ENCODE results near the gene ACER3.

The ACER3 gene

GRCh38 chr11:77054084-77054483 lies 193.4 kb downstream of the ACER3 start:
- peaks cover 25% of the 10 kb centered on the region; the same call in 1 of the 2 replicates for H3K9me3 ChIP-seq (ENCODE audit: insufficient read depth, low read length)
- no peaks in the 10 kb centered on the region for H3K27me3 ChIP-seq (ENCODE audit: low read depth, low read length)
- TF ChIP-seq CTCF (IDR thresholded peaks at IDR 0.05; ENCODE audit: low read depth, low read length) (no peak), EZH2phosphoT487 (IDR thresholded peaks at IDR 0.05; ENCODE audit: low read depth) (no peak)
- no peaks in the 10 kb centered on the region for H3K79me2 ChIP-seq (ENCODE audit: low read length)
- H4K20me1 ChIP-seq (ENCODE audit: insufficient read depth, low read length) = no peaks in the 10 kb centered on the region
- H2AFZ ChIP-seq (ENCODE audit: low read depth, low read length) = no peak overlapping the region
- no peak overlapping the region for H3K4me3 ChIP-seq (ENCODE audit: low read length)
- no peaks in the 10 kb centered on the region for H3K36me3 ChIP-seq (replicated peaks; ENCODE audit: low read depth, low read length)
- H3K4me2 ChIP-seq (ENCODE audit: low read length) = no peak overlapping the region
- H3K27ac ChIP-seq (ENCODE audit: low read length) = no peak overlapping the region
- H3K9ac ChIP-seq (ENCODE audit: low read length) = no peak overlapping the region
- H3K4me1 ChIP-seq (ENCODE audit: low read length) = no peaks in the 10 kb centered on the region

- Histone ChIP-seq H2AFZ (ENCODE audit: low read depth, low read length) (no peak overlapping the region), H3K4me2 (ENCODE audit: low read length) (no peak overlapping the region), H3K79me2 (ENCODE audit: low read length) (no peaks in the 10 kb centered on the region), H3K36me3 (replicated peaks; ENCODE audit: low read depth, low read length) (no peaks in the 10 kb centered on the region), H3K27ac (ENCODE audit: low read length) (no peak overlapping the region), H3K4me1 (ENCODE audit: low read length) (no peaks in the 10 kb centered on the region), H3K4me3 (ENCODE audit: low read length) (no peak overlapping the region), H3K27me3 (ENCODE audit: low read depth, low read length) (peaks cover 7% of the 10 kb centered on the region), H3K9ac (ENCODE audit: low read length) (no peak overlapping the region), H3K9me3 (ENCODE audit: insufficient read depth, low read length) (peaks cover 25% of the 10 kb centered on the region; the same call in 1 of the 2 replicates), H4K20me1 (ENCODE audit: insufficient read depth, low read length) (no peaks in the 10 kb centered on the region)
- no peak for TF ChIP-seq CTCF (IDR thresholded peaks at IDR 0.05; ENCODE audit: low read depth, low read length)
- no peak for TF ChIP-seq EZH2phosphoT487 (IDR thresholded peaks at IDR 0.05; ENCODE audit: low read depth)
These were observed 194.4 kb downstream of the ACER3 start for GRCh38 chr11:77055101-77055561.

GRCh38 chr11:77055913-77056312 lies 195.2 kb downstream of the ACER3 start:
- TF ChIP-seq CTCF (IDR thresholded peaks at IDR 0.05; ENCODE audit: low read depth, low read length) (no peak), EZH2phosphoT487 (IDR thresholded peaks at IDR 0.05; ENCODE audit: low read depth) (no peak)

GRCh38 chr11:77056814-77057402 lies 196.2 kb downstream of the ACER3 start:
- Histone ChIP-seq H3K79me2 (ENCODE audit: low read length) (no peaks in the 10 kb centered on the region), H3K27me3 (ENCODE audit: low read depth, low read length) (peaks cover 7% of the 10 kb centered on the region), H3K27ac (ENCODE audit: low read length) (no peak overlapping the region), H3K4me2 (ENCODE audit: low read length) (no peak overlapping the region), H3K4me1 (ENCODE audit: low read length) (no peaks in the 10 kb centered on the region), H3K9me3 (ENCODE audit: insufficient read depth, low read length) (peaks cover 25% of the 10 kb centered on the region; the same call in 1 of the 2 replicates), H4K20me1 (ENCODE audit: insufficient read depth, low read length) (no peaks in the 10 kb centered on the region), H3K9ac (ENCODE audit: low read length) (no peak overlapping the region), H3K4me3 (ENCODE audit: low read length) (no peak overlapping the region), H3K36me3 (replicated peaks; ENCODE audit: low read depth, low read length) (no peaks in the 10 kb centered on the region), H2AFZ (ENCODE audit: low read depth, low read length) (no peak overlapping the region)
- TF ChIP-seq CTCF (IDR thresholded peaks at IDR 0.05; ENCODE audit: low read depth, low read length) (no peak), EZH2phosphoT487 (IDR thresholded peaks at IDR 0.05; ENCODE audit: low read depth) (no peak)

More at GRCh38 chr11:77055913-77056312, 195.2 kb downstream of the ACER3 start:
- Histone ChIP-seq H3K36me3 (replicated peaks; ENCODE audit: low read depth, low read length) (no peaks in the 10 kb centered on the region), H3K9me3 (ENCODE audit: insufficient read depth, low read length) (peaks cover 25% of the 10 kb centered on the region; the same call in 1 of the 2 replicates), H3K79me2 (ENCODE audit: low read length) (no peaks in the 10 kb centered on the region), H2AFZ (ENCODE audit: low read depth, low read length) (no peak overlapping the region), H3K4me3 (ENCODE audit: low read length) (no peak overlapping the region), H3K4me2 (ENCODE audit: low read length) (no peak overlapping the region), H3K27me3 (ENCODE audit: low read depth, low read length) (peaks cover 7% of the 10 kb centered on the region), H3K4me1 (ENCODE audit: low read length) (no peaks in the 10 kb centered on the region), H3K27ac (ENCODE audit: low read length) (no peak overlapping the region), H3K9ac (ENCODE audit: low read length) (no peak overlapping the region), H4K20me1 (ENCODE audit: insufficient read depth, low read length) (no peaks in the 10 kb centered on the region)
